Kidney (tissue), 22 donors: Measurements from ENCODE around the gene CPT1A. TPM values are rescaled to one million over a fixed set of nuclear protein-coding genes. Genes with fewer than 3 reads are reported as not detected.
"Not testable (repeated sequence)": the region's sequence is repeated elsewhere in the genome, so short reads cannot be mapped to it uniquely, and the experiment has no call there.

Experiments
- DNase-seq, 5 donors: peaks; one replicate each; pipeline ENCODE4 v3.0.0-alpha.2; 2013 to 2020
- FAIRE-seq: peaks from 2 replicates; lab custom pipeline; 2012; peaks lifted over from hg19 to GRCh38; lab: Jason Lieb, UNC
- H3K27ac ChIP-seq, 2 donors: one replicate each; pipeline ENCODE4 v1.7.0; 2013; ENCODE audit warnings: low read depth in 2 of 2, low read length in 2 of 2, inconsistent platforms in 1 of 2
- H3K27me3 ChIP-seq: one replicate; pipeline ENCODE4 v1.7.1; 2013; ENCODE audit warnings: low read length, inconsistent platforms; ENCODE audit not compliant: control insufficient read depth, insufficient read depth
- H3K36me3 ChIP-seq, 3 donors: one replicate each; pipeline versions ENCODE4 v1.7.0 to v1.7.1; 2013; ENCODE audit warnings: low read length in 3 of 3, control low read depth in 1 of 3, inconsistent platforms in 1 of 3; ENCODE audit not compliant: insufficient read depth in 3 of 3, control insufficient read depth in 2 of 3
- H3K4me1 ChIP-seq, 3 donors: one replicate each; pipeline versions ENCODE4 v1.7.0 to v1.7.1; 2013; ENCODE audit warnings: low read length in 3 of 3, inconsistent platforms in 1 of 3, low read depth in 1 of 3; ENCODE audit not compliant: control insufficient read depth in 2 of 3, insufficient read depth in 2 of 3
- H3K4me3 ChIP-seq, 3 donors: one replicate each; pipeline versions ENCODE4 v1.7.0 to v1.8.1; 2013; ENCODE audit warnings: low read length in 3 of 3, control low read depth in 1 of 3, inconsistent platforms in 1 of 3
- H3K9ac ChIP-seq, 3 donors: one replicate each; pipeline versions ENCODE4 v1.7.0 to v1.7.1; 2013; ENCODE audit warnings: low read length in 3 of 3, control low read depth in 1 of 3, inconsistent platforms in 1 of 3
- H3K9me3 ChIP-seq, 3 donors: one replicate each; pipeline versions ENCODE4 v1.7.0 to v1.7.1; 2013; ENCODE audit warnings: low read length in 3 of 3, control low read depth in 1 of 3, inconsistent platforms in 1 of 3; ENCODE audit not compliant: control insufficient read depth in 2 of 3, insufficient read depth in 1 of 3
- intact Hi-C: fragments of 100-400 bp; cut with DNase I; formaldehyde crosslinking; loops from one replicate; pipeline ENCODE4 v1.11.1; 2022
- long read RNA-seq, 10 donors: library from polyadenylated mRNA in 1 of 10; unstranded in 1 of 10; transcript quantifications; one replicate each; pipeline ENCODE4 v2.0.0 and lab custom pipeline, GENCODE V29; 2021 to 2026
- polyA plus RNA-seq: library from polyadenylated mRNA; stranded (reverse); fragments of 350-450 nt; fragmentation: Illumina TruSeq; extraction: RNeasy Lipid Tissue Mini Kit (QIAGEN cat#74804); gene quantifications from one replicate; pipeline ENCODE4 v1.2.3, GENCODE V29; 2014; ENCODE audit warnings: low read depth, low replicate concordance; ENCODE audit not compliant: insufficient read depth
- total RNA-seq: library from RNA; stranded (reverse); fragmentation: NEBNext Ultra II Directional; extraction: Animal tissue kit (Norgen Biotek cat#: 25700); gene quantifications from one replicate; pipeline ENCODE4 v1.2.1, GENCODE V29; 2021
- TF ChIP-seq, protein P1 (sequence below): IDR thresholded peaks from 3 replicates; pipeline ENCODE4 v1.5.1; 2012; ENCODE audit warnings: mild to moderate bottlenecking, moderate library complexity, borderline replicate concordance; ENCODE audit not compliant: insufficient read depth; ENCODE audit errors: extremely low read depth
- donor health status: control.
- donor health status: control.
- donor health status: control.
- donor health status: control.
- donor health status: control.
- donor health status: DM: yes; HTN: yes; CAD: no.
- donor health status: Normal renal cell carcinoma (clear cell type).

CPT1A gene
- total RNA-seq (61.5 TPM), polyA plus RNA-seq (51.3 TPM)
- long read RNA-seq, donor 1: 0 reads
- long read RNA-seq, donor 2: 0 reads
- long read RNA-seq, donor 3, full-length matches to known transcripts: 1 of 1 reads
- long read RNA-seq, donor 3, partial matches to known transcripts: 0 of 1 reads
- long read RNA-seq, donor 3, other reads (novel, unspliced or antisense): 0 of 1 reads
- long read RNA-seq, donor 4, full-length matches to known transcripts: 2 of 2 reads
- long read RNA-seq, donor 4, partial matches to known transcripts: 0 of 2 reads
- long read RNA-seq, donor 4, other reads (novel, unspliced or antisense): 0 of 2 reads
- long read RNA-seq, donor 5: 0 reads
- long read RNA-seq, donor 6: 0 reads
- long read RNA-seq, donor 7, full-length matches to known transcripts: 2 of 16 reads
- long read RNA-seq, donor 7, partial matches to known transcripts: 0 of 16 reads
- long read RNA-seq, donor 7, other reads (novel, unspliced or antisense): 14 of 16 reads
- long read RNA-seq, donor 8: 0 reads
- long read RNA-seq, donor 9: 0 reads
- long read RNA-seq, donor 10: 0 reads

DNA sequence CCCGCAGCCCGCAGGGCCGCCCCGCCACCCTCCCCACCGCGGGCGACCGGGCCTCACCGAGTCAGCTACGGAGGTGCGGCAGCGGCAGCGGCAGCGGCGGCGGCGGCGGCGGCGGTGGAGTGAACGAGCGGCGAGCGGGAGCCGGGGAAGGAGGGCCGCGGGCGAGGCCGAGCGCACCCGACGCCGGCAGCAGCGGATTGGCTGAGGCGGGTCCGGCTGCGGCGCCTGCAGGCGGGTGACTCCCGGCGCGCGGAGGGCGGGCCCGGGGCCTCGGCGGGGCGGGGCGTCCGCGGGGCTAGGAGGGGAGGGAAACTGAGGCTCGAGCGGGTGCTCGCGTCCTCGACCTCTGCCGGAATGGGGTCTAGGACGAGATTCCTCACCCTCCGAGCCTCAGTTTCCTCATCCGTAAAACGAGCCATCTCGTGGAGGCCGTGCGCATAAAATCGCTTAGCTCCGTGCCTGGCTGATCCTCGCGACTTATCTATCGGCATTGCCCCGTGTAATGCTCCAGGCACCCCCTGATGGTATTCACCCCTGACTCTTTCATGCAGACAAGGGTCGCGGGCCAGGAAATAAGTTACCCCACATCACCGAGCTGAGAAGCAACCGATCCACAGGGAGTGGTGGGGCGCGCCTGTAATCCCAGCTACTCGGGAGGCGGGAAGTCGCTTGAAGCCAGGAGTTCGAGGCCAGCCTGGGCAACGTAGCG lies at the start of gene CPT1A:
Gene CPT1A (minus strand): TSS at position 199 of the 709 bp plus-strand sequence. CDS start 26,442 bp downstream, outside the sequence.
- Histone ChIP-seq H3K9ac (peak within 1 kb of the TSS in 2 of 3 donors; percentile 93 to 95), H3K36me3 (no peaks in the 10 kb centered on the region), H3K9me3 (no peaks in the 10 kb centered on the region), H3K27me3 (no peaks in the 10 kb centered on the region), H3K27ac (peak within 1 kb of the TSS; percentile 99 to 100), H3K4me1 (peaks cover 0 to 39% (median 32%) of the 10 kb centered on the region in 3 donors), H3K4me3 (peak within 1 kb of the TSS; percentile 45 to 81 (median 66))
- intact Hi-C loops: no loop called here
- peak; percentile 69 to 93 (median 80) for DNase-seq
- no peak for FAIRE-seq
- TF ChIP-seq, protein P1, sequence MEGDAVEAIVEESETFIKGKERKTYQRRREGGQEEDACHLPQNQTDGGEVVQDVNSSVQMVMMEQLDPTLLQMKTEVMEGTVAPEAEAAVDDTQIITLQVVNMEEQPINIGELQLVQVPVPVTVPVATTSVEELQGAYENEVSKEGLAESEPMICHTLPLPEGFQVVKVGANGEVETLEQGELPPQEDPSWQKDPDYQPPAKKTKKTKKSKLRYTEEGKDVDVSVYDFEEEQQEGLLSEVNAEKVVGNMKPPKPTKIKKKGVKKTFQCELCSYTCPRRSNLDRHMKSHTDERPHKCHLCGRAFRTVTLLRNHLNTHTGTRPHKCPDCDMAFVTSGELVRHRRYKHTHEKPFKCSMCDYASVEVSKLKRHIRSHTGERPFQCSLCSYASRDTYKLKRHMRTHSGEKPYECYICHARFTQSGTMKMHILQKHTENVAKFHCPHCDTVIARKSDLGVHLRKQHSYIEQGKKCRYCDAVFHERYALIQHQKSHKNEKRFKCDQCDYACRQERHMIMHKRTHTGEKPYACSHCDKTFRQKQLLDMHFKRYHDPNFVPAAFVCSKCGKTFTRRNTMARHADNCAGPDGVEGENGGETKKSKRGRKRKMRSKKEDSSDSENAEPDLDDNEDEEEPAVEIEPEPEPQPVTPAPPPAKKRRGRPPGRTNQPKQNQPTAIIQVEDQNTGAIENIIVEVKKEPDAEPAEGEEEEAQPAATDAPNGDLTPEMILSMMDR: no peak

DNA sequence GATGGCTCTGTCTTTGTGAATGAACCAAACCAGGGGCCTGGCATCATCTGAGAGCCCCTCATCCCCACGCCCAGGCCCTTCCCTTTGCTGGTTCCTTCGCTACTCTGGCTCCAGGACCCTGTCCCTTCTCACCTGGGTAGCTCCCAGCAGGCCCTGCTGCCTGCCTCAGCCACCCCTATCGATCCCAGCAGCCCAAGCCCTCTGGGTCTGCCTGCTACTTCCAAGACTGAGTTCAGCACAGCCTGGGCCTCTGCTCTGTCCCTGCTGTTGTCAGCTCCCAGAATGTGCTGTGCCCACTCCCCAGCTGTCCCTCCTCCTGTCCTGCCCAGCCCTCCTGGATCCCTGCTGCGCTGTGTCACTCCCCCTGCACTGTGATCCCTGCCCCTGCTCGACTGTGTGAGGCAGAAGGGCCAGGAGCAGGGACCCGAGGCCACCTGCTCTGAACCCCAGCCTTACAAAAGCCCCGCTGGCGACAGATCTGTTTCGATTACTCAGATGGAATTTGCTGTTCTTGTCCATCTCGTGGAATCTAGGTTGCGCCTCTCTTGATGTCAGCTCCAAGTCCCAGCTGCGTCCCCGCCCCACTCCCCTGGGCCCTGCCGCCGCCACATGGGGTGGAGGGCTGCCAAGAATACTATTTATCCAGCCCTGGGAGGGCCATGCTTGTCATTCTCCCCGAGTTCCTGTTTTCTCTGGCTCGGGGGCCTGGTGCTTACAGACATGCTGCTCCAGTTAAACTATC lies 48.9 kb upstream of the CPT1A start:
- H3K36me3 ChIP-seq: peaks cover 2 to 18% (median 4%) of the 10 kb centered on the region in 3 donors
- H3K27me3 ChIP-seq: no peaks in the 10 kb centered on the region
- H3K9ac ChIP-seq: no peak overlapping the region
- H3K4me3 ChIP-seq: no peak overlapping the region
- H3K9me3 ChIP-seq: no peaks in the 10 kb centered on the region
- TF ChIP-seq, protein P1: no peak
- FAIRE-seq (no peak), DNase-seq (peak; percentile 60 to 93 (median 74))
- peak overlapping the region; percentile 53 to 69 for H3K27ac ChIP-seq
- peaks cover 0 to 8% (median 5%) of the 10 kb centered on the region in 3 donors for H3K4me1 ChIP-seq
- intact Hi-C loops: no loop called here

DNA sequence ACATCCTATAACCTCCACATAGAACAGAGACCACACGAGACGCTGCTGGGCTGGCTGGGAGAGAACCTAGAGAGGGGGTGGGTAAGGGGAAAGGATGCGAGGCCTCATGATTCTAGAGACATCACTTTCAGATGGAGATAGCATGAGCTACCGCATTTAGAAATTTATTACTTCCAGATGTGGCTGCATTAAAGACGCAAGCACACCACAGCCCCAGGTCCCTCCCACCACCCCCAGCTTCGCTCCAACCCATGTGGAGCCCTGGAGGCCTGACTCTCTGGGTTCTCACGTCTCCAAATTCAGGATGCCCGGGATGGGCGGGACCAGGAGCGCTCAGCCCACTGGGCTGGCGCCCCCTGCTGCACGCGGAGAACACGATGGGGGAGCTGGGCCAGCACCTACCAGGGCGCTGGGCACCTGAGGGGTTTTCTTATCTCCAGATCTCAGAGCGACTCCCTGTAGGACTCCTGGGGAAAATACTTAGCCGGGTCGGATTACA lies 48.3 kb upstream of the CPT1A start:
- DNase-seq (peak in 4 of 5 donors; percentile 52 to 91 (median 60)), FAIRE-seq (no peak)
- intact Hi-C loops: no loop called here
- Histone ChIP-seq H3K36me3 (peaks cover 2 to 17% (median 3%) of the 10 kb centered on the region in 3 donors), H3K27ac (no peak overlapping the region), H3K4me1 (peaks cover 0 to 8% (median 5%) of the 10 kb centered on the region in 3 donors), H3K9me3 (no peaks in the 10 kb centered on the region), H3K4me3 (no peak overlapping the region), H3K27me3 (no peaks in the 10 kb centered on the region), H3K9ac (no peak overlapping the region)
- TF ChIP-seq, protein P1: peak; percentile 7

DNA sequence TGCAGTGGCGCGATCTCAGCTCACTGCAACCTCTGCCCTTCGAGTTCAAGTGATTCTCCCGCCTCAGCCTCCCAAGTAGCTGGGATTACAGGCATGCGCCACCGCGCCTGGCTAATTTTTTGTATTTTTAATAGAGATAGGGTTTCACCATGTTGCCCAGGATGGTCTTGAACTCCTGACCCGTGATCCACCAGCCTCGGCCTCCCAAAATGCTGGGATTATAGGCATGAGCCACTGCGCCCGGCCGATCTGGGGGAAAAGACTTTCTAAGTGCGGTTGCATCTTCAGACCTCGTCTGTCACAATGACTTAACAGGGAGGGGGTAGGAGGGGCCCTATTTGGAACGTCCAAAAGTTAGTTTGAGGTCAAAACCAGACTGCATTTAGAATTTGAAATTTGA lies 43.1 kb upstream of the CPT1A start:
- H3K27ac ChIP-seq, H3K9me3 ChIP-seq, H3K4me1 ChIP-seq, H3K27me3 ChIP-seq, H3K9ac ChIP-seq, intact Hi-C loops, FAIRE-seq, H3K36me3 ChIP-seq, DNase-seq, H3K4me3 ChIP-seq: not testable (repeated sequence)
